WI38 (cell line): ENCODE data around the gene PPP1R37.

Experiments
- H3K4me3 ChIP-seq: 2 replicates; pipeline ENCODE4 v1.5.1; 2011; ENCODE audit warnings: low read depth, mild to moderate bottlenecking, control low read depth, low read length
- CTCF ChIP-seq: IDR thresholded peaks from 2 replicates; pipeline ENCODE4 v1.5.1; 2012; ENCODE audit warnings: low read depth, mild to moderate bottlenecking, control low read depth, low read length

The PPP1R37 gene

GRCh38 chr19:45063851-45064801, 28.9 kb upstream of the PPP1R37 start:
- no peak for TF ChIP-seq CTCF
- H3K4me3 ChIP-seq = no peak overlapping the region

GRCh38 chr19:45066921-45067661, 25.9 kb upstream of the PPP1R37 start:
- TF ChIP-seq CTCF = no peak
- no peak overlapping the region for H3K4me3 ChIP-seq

GRCh38 chr19:45068041-45068440, 24.9 kb upstream of the PPP1R37 start:
- H3K4me3 ChIP-seq = no peak overlapping the region
- TF ChIP-seq CTCF = no peak

- no peak overlapping the region for H3K4me3 ChIP-seq
- TF ChIP-seq CTCF = no peak
These were observed 23.9 kb upstream of the PPP1R37 start for GRCh38 chr19:45069056-45069455.

GRCh38 chr19:45070214-45070613, 22.8 kb upstream of the PPP1R37 start:
- no peak for TF ChIP-seq CTCF

GRCh38 chr19:45070861-45071544, 22.0 kb upstream of the PPP1R37 start:
- TF ChIP-seq CTCF = no peak

More at GRCh38 chr19:45070214-45070613, 22.8 kb upstream of the PPP1R37 start:
- no peak overlapping the region for H3K4me3 ChIP-seq

More at GRCh38 chr19:45070861-45071544, 22.0 kb upstream of the PPP1R37 start:
- H3K4me3 ChIP-seq = no peak overlapping the region
